Liver (tissue), 9 donors: Measurements from ENCODE around the gene PNPLA2. TPM values are rescaled to one million over a fixed set of nuclear protein-coding genes. Genes with fewer than 3 reads are reported as not detected.

ENCODE experiments used
- DNase-seq: peaks from one replicate; pipeline ENCODE4 v3.0.0-alpha.2; 2017; ENCODE audit warnings: low spot score
- H3K27ac ChIP-seq, 2 donors: one replicate each; pipeline ENCODE4 v1.7.0; 2013; ENCODE audit warnings: inconsistent platforms in 2 of 2, low read length in 2 of 2, control low read depth in 1 of 2, low read depth in 1 of 2, mild to moderate bottlenecking in 1 of 2
- H3K27me3 ChIP-seq, 4 donors: one replicate each; pipeline versions ENCODE4 v1.6.1 to v1.7.0; 2013; ENCODE audit warnings: low read length in 3 of 4, inconsistent platforms in 1 of 4, mild to moderate bottlenecking in 1 of 4, moderate library complexity in 1 of 4; ENCODE audit not compliant: control insufficient read depth in 4 of 4, insufficient read depth in 4 of 4
- H3K36me3 ChIP-seq, 4 donors: one replicate each; pipeline versions ENCODE4 v1.6.1 to v1.7.0; 2013; ENCODE audit warnings: low read length in 3 of 4, mild to moderate bottlenecking in 3 of 4, low read depth in 1 of 4, moderate library complexity in 1 of 4; ENCODE audit not compliant: control insufficient read depth in 4 of 4, insufficient read depth in 3 of 4
- H3K4me1 ChIP-seq, 4 donors: one replicate each; pipeline versions ENCODE4 v1.6.1 to v1.7.0; 2013; ENCODE audit warnings: low read length in 3 of 4, mild to moderate bottlenecking in 3 of 4, moderate library complexity in 1 of 4; ENCODE audit not compliant: control insufficient read depth in 4 of 4, insufficient read depth in 4 of 4
- H3K4me3 ChIP-seq, 3 donors: one replicate each; pipeline versions ENCODE4 v1.6.1 to v1.7.0; 2013; ENCODE audit warnings: low read length in 3 of 3, control low read depth in 1 of 3, low read depth in 1 of 3, mild to moderate bottlenecking in 1 of 3
- H3K9ac ChIP-seq, 2 donors: one replicate each; pipeline ENCODE4 v1.7.0; 2013; ENCODE audit warnings: low read length in 2 of 2, mild to moderate bottlenecking in 2 of 2, moderate library complexity in 2 of 2, control low read depth in 1 of 2, low read depth in 1 of 2
- H3K9me3 ChIP-seq, 4 donors: one replicate each; pipeline versions ENCODE4 v1.6.1 to v1.7.0; 2013; ENCODE audit warnings: low read length in 3 of 4; ENCODE audit not compliant: control insufficient read depth in 4 of 4
- ATF3 ChIP-seq: IDR thresholded peaks from 2 replicates; pipeline ENCODE4 v1.6.1; 2016; ENCODE audit warnings: antibody characterized with exemption
- EGR1 ChIP-seq, 2 donors: IDR thresholded peaks; 2 replicates each; pipeline ENCODE4 v1.6.1; 2016 to 2018; ENCODE audit warnings: antibody characterized with exemption in 2 of 2, low read depth in 2 of 2
- FOXA1 ChIP-seq: IDR thresholded peaks from 2 replicates; pipeline ENCODE4 v1.6.1; 2016; ENCODE audit warnings: antibody characterized with exemption
- FOXA2 ChIP-seq: IDR thresholded peaks from 2 replicates; pipeline ENCODE4 v1.6.1; 2016; ENCODE audit warnings: antibody characterized with exemption
- GABPA ChIP-seq, 2 donors: IDR thresholded peaks in 1 of 2; conservative IDR thresholded peaks in 1 of 2; 2 replicates each; pipeline ENCODE4 v1.6.1; 2016; ENCODE audit warnings: antibody characterized with exemption in 2 of 2, mild to moderate bottlenecking in 1 of 2, moderate library complexity in 1 of 2
- HNF4A ChIP-seq, 2 donors: conservative IDR thresholded peaks; 2 replicates each; pipeline ENCODE4 v1.6.1; 2016; ENCODE audit warnings: antibody characterized with exemption in 2 of 2, mild to moderate bottlenecking in 2 of 2
- HNF4G ChIP-seq: IDR thresholded peaks from 2 replicates; pipeline ENCODE4 v1.6.1; 2016; ENCODE audit warnings: antibody characterized with exemption
- JUND ChIP-seq, 2 donors: IDR thresholded peaks; 2 replicates each; pipeline ENCODE4 v1.6.1; 2016; ENCODE audit warnings: antibody characterized with exemption in 2 of 2
- NR2F2 ChIP-seq: IDR thresholded peaks from 2 replicates; pipeline ENCODE4 v1.6.1; 2016; ENCODE audit warnings: antibody characterized with exemption
- RAD21 ChIP-seq, 2 donors: IDR thresholded peaks; 2 replicates each; pipeline ENCODE4 v1.6.1; 2016; ENCODE audit warnings: antibody characterized with exemption in 2 of 2, mild to moderate bottlenecking in 2 of 2
- REST ChIP-seq: IDR thresholded peaks from 2 replicates; pipeline ENCODE4 v1.6.1; 2016; ENCODE audit warnings: antibody characterized with exemption, mild to moderate bottlenecking
- RXRA ChIP-seq, 2 donors: IDR thresholded peaks; 2 replicates each; pipeline ENCODE4 v1.6.1; 2017 to 2018; ENCODE audit warnings: antibody characterized with exemption in 2 of 2, mild to moderate bottlenecking in 1 of 2
- SP1 ChIP-seq: IDR thresholded peaks from 2 replicates; pipeline ENCODE4 v1.6.1; 2018; ENCODE audit warnings: antibody characterized with exemption, mild to moderate bottlenecking
- TAF1 ChIP-seq: conservative IDR thresholded peaks from 2 replicates; pipeline ENCODE4 v1.6.1; 2016; ENCODE audit warnings: antibody characterized with exemption, mild to moderate bottlenecking
- YY1 ChIP-seq: IDR thresholded peaks from 2 replicates; pipeline ENCODE4 v1.6.1; 2016; ENCODE audit warnings: antibody characterized with exemption, mild to moderate bottlenecking
- WGBS: extraction: QIAGEN DNeasy Blood & Tissue Kit; methylation state at CpG from one replicate; pipeline ENCODE4 v1.1.7; 2013; 5-methylcytosine and 5-hydroxymethylcytosine counted together
- polyA plus RNA-seq, 2 donors: library from polyadenylated mRNA; stranded (reverse) in 1 of 2; unstranded in 1 of 2; fragments of 200-250 nt in 1 of 2; fragments of >200 nt in 1 of 2; fragmentation: Nextera tagmentation in 1 of 2; extraction: Ambion mirVana in 1 of 2; gene quantifications; one replicate each; pipeline versions ENCODE4 v1.2.1 to v1.2.3, GENCODE V29; 2013 to 2015
- total RNA-seq, 2 donors: library from RNA; depleted of rRNA; stranded (reverse); fragments of >200 nt; gene quantifications; one replicate each; pipeline ENCODE4 v1.2.3, GENCODE V29; 2014
- TF ChIP-seq, protein P1 (sequence below): IDR thresholded peaks from 2 replicates; pipeline ENCODE4 v1.6.1; 2016; ENCODE audit warnings: antibody characterized with exemption
- TF ChIP-seq, protein P2 (sequence below): fragments of 150-350 bp; IDR thresholded peaks from 2 replicates; pipeline ENCODE4 v1.5.1; 2017; ENCODE audit warnings: improper control_type of control experiment, low read depth, low read length; ENCODE audit not compliant: missing input control
- TF ChIP-seq, protein P3 (sequence below): IDR thresholded peaks from 2 replicates; pipeline ENCODE4 v1.6.1; 2016; ENCODE audit warnings: antibody characterized with exemption
- donor health status: healthy.
- donor health status: healthy.
- donor health status: healthy.
- donor health status: healthy.
- donor health status: healthy.

PNPLA2 gene
- total and polyA plus RNA-seq, 4 donors, result 13.7 to 58.9 (median 27.2) TPM

DNA sequence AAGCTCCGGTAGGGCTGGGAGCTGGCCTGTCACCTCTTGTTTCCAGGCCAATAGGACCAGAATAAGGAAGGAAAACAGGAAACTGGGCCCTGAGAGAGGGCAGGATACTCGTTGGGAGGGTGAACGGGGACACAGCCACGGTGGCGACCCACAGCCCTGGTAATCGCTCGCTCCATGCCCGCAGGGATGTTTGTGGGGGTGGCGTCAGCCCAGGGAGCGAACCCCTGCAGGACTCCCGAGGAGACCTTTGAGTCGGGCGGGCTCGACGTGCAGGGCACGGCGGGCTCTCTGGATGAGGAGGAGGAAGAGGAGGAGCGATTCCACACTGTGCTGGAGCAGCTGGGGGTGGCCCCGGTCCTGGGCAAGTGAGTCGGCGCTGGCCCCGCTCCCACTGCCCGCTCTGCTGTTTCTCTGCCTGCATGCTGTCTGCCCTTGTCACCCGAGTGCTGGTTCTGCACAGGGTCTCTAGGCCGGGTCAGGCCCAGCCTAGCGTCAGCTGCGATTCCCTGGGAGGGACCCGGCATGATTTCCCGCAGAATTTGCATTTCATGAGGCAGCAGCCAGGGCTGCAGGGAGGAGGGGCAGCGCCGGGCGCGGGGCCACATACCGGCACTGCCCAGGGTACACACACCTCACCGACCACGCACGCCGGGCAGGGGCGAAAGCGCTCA is 10.6 kb downstream of the PNPLA2 start:
- Histone ChIP-seq H3K36me3 (peaks cover 0 to 5% (median 2%) of the 10 kb centered on the region in 4 donors), H3K27me3 (no peaks in the 10 kb centered on the region), H3K4me1 (peaks cover 51 to 90% (median 71%) of the 10 kb centered on the region in 4 donors), H3K27ac (peak overlapping the region; percentile 14 to 43), H3K4me3 (peak overlapping the region in 1 of 3 donors; percentile 37), H3K9me3 (no peaks in the 10 kb centered on the region), H3K9ac (peak overlapping the region in 1 of 2 donors; percentile 9)
- TF ChIP-seq REST (no peak), JUND (IDR thresholded peaks at IDR 0.05) (no peak), YY1 (no peak), FOXA1 (no peak), SP1 (peak; percentile 56), EGR1 (IDR thresholded peaks at IDR 0.05; ENCODE audit: low read depth in 2 of 2) (no peak), NR2F2 (peak; percentile 99), FOXA2 (no peak), HNF4A (conservative IDR thresholded peaks at IDR 0.05) (no peak), ATF3 (no peak), HNF4G (no peak), RXRA (IDR thresholded peaks at IDR 0.05) (peak; percentile 17 to 43), GABPA (IDR thresholded peaks at IDR 0.05 in 1 of 2, conservative IDR thresholded peaks at IDR 0.05 in 1 of 2) (no peak), TAF1 (no peak), RAD21 (IDR thresholded peaks at IDR 0.05) (no peak)
- TF ChIP-seq, protein P1, sequence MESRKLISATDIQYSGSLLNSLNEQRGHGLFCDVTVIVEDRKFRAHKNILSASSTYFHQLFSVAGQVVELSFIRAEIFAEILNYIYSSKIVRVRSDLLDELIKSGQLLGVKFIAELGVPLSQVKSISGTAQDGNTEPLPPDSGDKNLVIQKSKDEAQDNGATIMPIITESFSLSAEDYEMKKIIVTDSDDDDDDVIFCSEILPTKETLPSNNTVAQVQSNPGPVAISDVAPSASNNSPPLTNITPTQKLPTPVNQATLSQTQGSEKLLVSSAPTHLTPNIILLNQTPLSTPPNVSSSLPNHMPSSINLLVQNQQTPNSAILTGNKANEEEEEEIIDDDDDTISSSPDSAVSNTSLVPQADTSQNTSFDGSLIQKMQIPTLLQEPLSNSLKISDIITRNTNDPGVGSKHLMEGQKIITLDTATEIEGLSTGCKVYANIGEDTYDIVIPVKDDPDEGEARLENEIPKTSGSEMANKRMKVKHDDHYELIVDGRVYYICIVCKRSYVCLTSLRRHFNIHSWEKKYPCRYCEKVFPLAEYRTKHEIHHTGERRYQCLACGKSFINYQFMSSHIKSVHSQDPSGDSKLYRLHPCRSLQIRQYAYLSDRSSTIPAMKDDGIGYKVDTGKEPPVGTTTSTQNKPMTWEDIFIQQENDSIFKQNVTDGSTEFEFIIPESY, result no peak
- TF ChIP-seq, protein P2, sequence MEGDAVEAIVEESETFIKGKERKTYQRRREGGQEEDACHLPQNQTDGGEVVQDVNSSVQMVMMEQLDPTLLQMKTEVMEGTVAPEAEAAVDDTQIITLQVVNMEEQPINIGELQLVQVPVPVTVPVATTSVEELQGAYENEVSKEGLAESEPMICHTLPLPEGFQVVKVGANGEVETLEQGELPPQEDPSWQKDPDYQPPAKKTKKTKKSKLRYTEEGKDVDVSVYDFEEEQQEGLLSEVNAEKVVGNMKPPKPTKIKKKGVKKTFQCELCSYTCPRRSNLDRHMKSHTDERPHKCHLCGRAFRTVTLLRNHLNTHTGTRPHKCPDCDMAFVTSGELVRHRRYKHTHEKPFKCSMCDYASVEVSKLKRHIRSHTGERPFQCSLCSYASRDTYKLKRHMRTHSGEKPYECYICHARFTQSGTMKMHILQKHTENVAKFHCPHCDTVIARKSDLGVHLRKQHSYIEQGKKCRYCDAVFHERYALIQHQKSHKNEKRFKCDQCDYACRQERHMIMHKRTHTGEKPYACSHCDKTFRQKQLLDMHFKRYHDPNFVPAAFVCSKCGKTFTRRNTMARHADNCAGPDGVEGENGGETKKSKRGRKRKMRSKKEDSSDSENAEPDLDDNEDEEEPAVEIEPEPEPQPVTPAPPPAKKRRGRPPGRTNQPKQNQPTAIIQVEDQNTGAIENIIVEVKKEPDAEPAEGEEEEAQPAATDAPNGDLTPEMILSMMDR, result no peak
- TF ChIP-seq, protein P3, sequence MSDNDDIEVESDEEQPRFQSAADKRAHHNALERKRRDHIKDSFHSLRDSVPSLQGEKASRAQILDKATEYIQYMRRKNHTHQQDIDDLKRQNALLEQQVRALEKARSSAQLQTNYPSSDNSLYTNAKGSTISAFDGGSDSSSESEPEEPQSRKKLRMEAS, result no peak
- 18% methylated on average over 40 of the region's 40 CpGs for WGBS
- no peak for DNase-seq
